Nephron (organoid): ENCODE data around the gene ARHGAP26.
A peak's percentile ranks its signal among the peaks of the same experiment; 100 is the strongest.

Source experiments
- H3K27ac Mint-ChIP-seq, 3 experiments: 2 replicates each; pipeline ENCODE4 v1.8.0; 2020; ENCODE audit warnings: mixed read lengths in 3 of 3, mild to moderate bottlenecking in 2 of 3, moderate library complexity in 1 of 3
- H3K27me3 Mint-ChIP-seq: 2 replicates; pipeline ENCODE4 v1.8.0; 2021; ENCODE audit warnings: low read depth, mild to moderate bottlenecking, moderate library complexity, mixed read lengths
- H3K36me3 Mint-ChIP-seq: 2 replicates; pipeline ENCODE4 v1.8.0; 2020; ENCODE audit warnings: low read depth, mixed read lengths
- H3K4me1 Mint-ChIP-seq: 2 replicates; pipeline ENCODE4 v1.8.0; 2020; ENCODE audit warnings: mixed read lengths
- H3K4me3 Mint-ChIP-seq, 3 experiments: 2 replicates each; pipeline ENCODE4 v1.8.0; 2020; ENCODE audit warnings: mild to moderate bottlenecking in 3 of 3, mixed read lengths in 3 of 3, moderate library complexity in 2 of 3
- H3K9me3 Mint-ChIP-seq: 2 replicates; pipeline ENCODE4 v1.8.0; 2020; ENCODE audit warnings: mixed read lengths
- CTCF ChIP-seq, 3 experiments: fragments of 200-600 bp; sonication (generic); IDR thresholded peaks; one replicate each; pipeline ENCODE4 v1.5.0; 2021; ENCODE audit warnings: antibody characterized with exemption in 3 of 3; ENCODE audit not compliant: unreplicated experiment in 3 of 3

The ARHGAP26 gene

GRCh38 chr5:142913728-142914338 lies 143.7 kb downstream of the ARHGAP26 start:
- TF ChIP-seq CTCF (IDR thresholded peaks at IDR 0.05; ENCODE audit: unreplicated experiment in 3 of 3), result no peak
- Mint-ChIP-seq H3K4me1 (no peaks in the 10 kb centered on the region), H3K36me3 (peaks cover 6% of the 10 kb centered on the region), H3K27ac (peak overlapping the region in 1 of 3 experiments; percentile 40), H3K4me3 (no peak overlapping the region), H3K27me3 (no peaks in the 10 kb centered on the region), H3K9me3 (no peaks in the 10 kb centered on the region)

GRCh38 chr5:142915038-142915437 lies 144.9 kb downstream of the ARHGAP26 start:
- TF ChIP-seq CTCF (IDR thresholded peaks at IDR 0.05; ENCODE audit: unreplicated experiment in 3 of 3), result no peak
- peaks cover 6% of the 10 kb centered on the region for H3K36me3 Mint-ChIP-seq
- no peaks in the 10 kb centered on the region for H3K9me3 Mint-ChIP-seq
- no peak overlapping the region for H3K27ac Mint-ChIP-seq
- H3K27me3 Mint-ChIP-seq, result no peaks in the 10 kb centered on the region
- no peak overlapping the region for H3K4me3 Mint-ChIP-seq
- H3K4me1 Mint-ChIP-seq, result no peaks in the 10 kb centered on the region

- peak; percentile 54 to 58 (median 54) for TF ChIP-seq CTCF (IDR thresholded peaks at IDR 0.05; ENCODE audit: unreplicated experiment in 3 of 3)
These were observed 145.7 kb downstream of the ARHGAP26 start for GRCh38 chr5:142915813-142916424.

GRCh38 chr5:142918959-142919635 lies 148.9 kb downstream of the ARHGAP26 start:
- Mint-ChIP-seq H3K4me3 (no peak overlapping the region), H3K9me3 (no peaks in the 10 kb centered on the region), H3K27ac (no peak overlapping the region)

More at GRCh38 chr5:142915813-142916424, 145.7 kb downstream of the ARHGAP26 start:
- Mint-ChIP-seq H3K4me3 (no peak overlapping the region), H3K9me3 (no peaks in the 10 kb centered on the region), H3K27ac (peak overlapping the region in 2 of 3 experiments; percentile 16 to 29), H3K27me3 (no peaks in the 10 kb centered on the region), H3K36me3 (peaks cover 5% of the 10 kb centered on the region), H3K4me1 (no peaks in the 10 kb centered on the region)

GRCh38 chr5:142920849-142921612 lies 150.9 kb downstream of the ARHGAP26 start:
- TF ChIP-seq CTCF (IDR thresholded peaks at IDR 0.05; ENCODE audit: unreplicated experiment in 3 of 3), result no peak
- no peaks in the 10 kb centered on the region for H3K27me3 Mint-ChIP-seq
- H3K4me3 Mint-ChIP-seq, result no peak overlapping the region
- H3K27ac Mint-ChIP-seq, result no peak overlapping the region
- H3K9me3 Mint-ChIP-seq, result no peaks in the 10 kb centered on the region
- no peaks in the 10 kb centered on the region for H3K36me3 Mint-ChIP-seq
- peaks cover 20% of the 10 kb centered on the region for H3K4me1 Mint-ChIP-seq

More at GRCh38 chr5:142918959-142919635, 148.9 kb downstream of the ARHGAP26 start:
- TF ChIP-seq CTCF (IDR thresholded peaks at IDR 0.05; ENCODE audit: unreplicated experiment in 3 of 3), result no peak
- no peaks in the 10 kb centered on the region for H3K36me3 Mint-ChIP-seq
- H3K4me1 Mint-ChIP-seq, result peaks cover 12% of the 10 kb centered on the region
- H3K27me3 Mint-ChIP-seq, result no peaks in the 10 kb centered on the region
